PC-9 (cell line): Measurements from ENCODE around the gene NCS1. TPM values are rescaled to one million over a fixed set of nuclear protein-coding genes. Genes with fewer than 3 reads are reported as not detected.
A peak's percentile ranks its signal among the peaks of the same experiment; 100 is the strongest.

Experiments used
- BruUV-seq: library from RNA; stranded (reverse); fragments of 400-500 nt; replicated peaks from 2 replicates; lab custom pipeline; 2021; lab: Mats Ljungman, UMichigan
- CTCF ChIA-PET: fragments of 300-600 bp; sonication (Branson Sonifier 250); formaldehyde crosslinking; loops from one replicate; lab custom pipeline; 2022; ENCODE audit warnings: antibody characterized with exemption; lab: Charles Lee
- POLR2A ChIA-PET: fragments of 300-600 bp; sonication (Branson Sonifier 250); formaldehyde crosslinking; loops from one replicate; lab custom pipeline; 2022; ENCODE audit warnings: antibody characterized with exemption; ENCODE audit not compliant: unreplicated experiment; lab: Charles Lee
- DNase-seq, 2 experiments: peaks; one replicate each; pipeline versions ENCODE4 v3.0.0 to v3.0.0-alpha.2; 2015 to 2022; ENCODE audit warnings: mixed read lengths in 1 of 2
- H2AFZ ChIP-seq: fragments of 200-600 bp; sonication (generic); 2 replicates; pipeline ENCODE4 v1.8.1; 2017; ENCODE audit warnings: antibody characterized with exemption
- H3F3A ChIP-seq: fragments of 200-600 bp; sonication (generic); 2 replicates; pipeline ENCODE4 v1.8.1; 2017; ENCODE audit warnings: antibody characterized with exemption, mild to moderate bottlenecking, low read depth; ENCODE audit not compliant: insufficient read depth
- H3K27ac ChIP-seq: fragments of 200-600 bp; sonication (generic); 2 replicates; pipeline ENCODE4 v1.6.1; 2016; ENCODE audit warnings: mixed run types
- H3K27me3 ChIP-seq: fragments of 200-600 bp; sonication (generic); 2 replicates; pipeline ENCODE4 v1.6.1; 2016; ENCODE audit warnings: low read depth, mixed run types; ENCODE audit not compliant: insufficient read depth
- H3K36me3 ChIP-seq: fragments of 200-600 bp; sonication (generic); 2 replicates; pipeline ENCODE4 v1.6.1; 2016; ENCODE audit warnings: low read depth, mixed run types
- H3K4me1 ChIP-seq: fragments of 200-600 bp; sonication (generic); replicated peaks from 2 replicates; pipeline ENCODE4 v1.6.1; 2016; ENCODE audit warnings: mixed run types; ENCODE audit not compliant: insufficient read depth
- H3K4me2 ChIP-seq: fragments of 200-600 bp; sonication (generic); 2 replicates; pipeline ENCODE4 v1.6.1; 2017; ENCODE audit warnings: mixed run types
- H3K4me3 ChIP-seq: fragments of 200-600 bp; sonication (generic); 2 replicates; pipeline ENCODE4 v1.6.1; 2016; ENCODE audit warnings: mixed run types
- H3K79me2 ChIP-seq: fragments of 200-600 bp; sonication (generic); 2 replicates; pipeline ENCODE4 v1.6.1; 2017; ENCODE audit warnings: low read depth, mixed run types
- H3K9me2 ChIP-seq: fragments of 200-600 bp; sonication (generic); 2 replicates; pipeline ENCODE4 v1.8.1; 2017; ENCODE audit warnings: mild to moderate bottlenecking; ENCODE audit not compliant: insufficient read depth
- H3K9me3 ChIP-seq: fragments of 200-600 bp; sonication (generic); 2 replicates; pipeline ENCODE4 v1.8.1; 2016; ENCODE audit warnings: low read depth; ENCODE audit not compliant: insufficient read depth
- H4K20me1 ChIP-seq: fragments of 200-600 bp; sonication (generic); 2 replicates; pipeline ENCODE4 v1.8.1; 2017; ENCODE audit not compliant: insufficient read depth
- EZH2 ChIP-seq: fragments of 200-600 bp; sonication (generic); IDR thresholded peaks from 2 replicates; pipeline ENCODE4 v1.8.0; 2017; ENCODE audit warnings: antibody characterized with exemption, low read depth
- intact Hi-C: fragments of 100-400 bp; cut with micrococcal nuclease; formaldehyde crosslinking; loops from one replicate; pipeline ENCODE4 v1.10.0; 2022; ENCODE audit not compliant: unreplicated experiment
- total RNA-seq: library from RNA; stranded (reverse); gene quantifications from 2 replicates; pipeline ENCODE4 v1.2.3, GENCODE V29; 2021
- TF ChIP-seq, protein P1 (sequence below): fragments of 200-600 bp; sonication (generic); conservative IDR thresholded peaks from 2 replicates; pipeline ENCODE4 v1.6.1; 2017; ENCODE audit warnings: mixed run types, antibody characterized with exemption, mild to moderate bottlenecking, moderate library complexity

NCS1 gene
- total RNA-seq, 1 experiment from 2014 or later, result 59.2 TPM

DNA sequence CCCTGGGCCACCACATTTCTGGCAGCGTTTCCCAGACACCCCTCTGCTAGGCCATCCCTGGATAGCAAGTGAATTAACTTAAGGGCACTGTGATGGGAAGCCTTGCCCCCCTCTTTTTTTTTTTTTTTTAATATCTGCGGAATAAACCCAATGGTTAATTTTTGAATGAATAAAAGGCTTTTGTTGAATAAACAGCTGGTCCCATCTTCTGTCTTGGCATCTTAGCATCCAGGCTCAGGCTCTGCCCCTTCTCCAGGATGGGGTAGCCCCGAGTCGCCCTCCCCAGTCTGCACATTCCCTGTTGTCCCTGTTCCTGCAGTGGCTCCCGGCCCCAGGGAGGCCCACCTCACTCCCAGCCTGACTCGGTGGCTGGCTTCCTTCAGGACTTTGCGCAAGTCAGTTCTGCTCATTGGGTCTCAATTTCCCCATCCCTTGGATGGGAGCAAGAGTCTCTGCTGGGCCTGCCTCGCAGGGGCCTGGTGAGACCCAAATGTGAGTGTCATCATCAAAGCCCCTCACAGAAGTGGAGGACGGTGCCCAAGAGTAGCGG lies 64.3 kb downstream of the NCS1 start:
- Histone ChIP-seq H3K4me1 (no peaks in the 10 kb centered on the region), H3K4me2 (no peak overlapping the region), H3K36me3 (no peaks in the 10 kb centered on the region), H3K4me3 (no peak overlapping the region), H4K20me1 (no peaks in the 10 kb centered on the region), H3K79me2 (no peaks in the 10 kb centered on the region), H3K27me3 (no peaks in the 10 kb centered on the region), H3K9me2 (no peaks in the 10 kb centered on the region), H2AFZ (no peak overlapping the region), H3F3A (peaks cover 5% of the 10 kb centered on the region; the same call in 1 of the 2 replicates), H3K9me3 (no peaks in the 10 kb centered on the region), H3K27ac (no peak overlapping the region)
- intact Hi-C loops, result loop anchor here (1.0 kb wide), 1 partner anchor 129 kb away; no protein-coding TSS in a partner anchor
- BruUV-seq, result no TSS peak
- ChIA-PET CTCF (interaction anchor here (0.6 to 0.8 kb wide), 5 partner anchors 13 to 496 kb away, joined by 3 to 8 read pairs (median 3); no protein-coding TSS in a partner anchor), POLR2A (interaction anchor here (0.6 to 0.7 kb wide), 2 partner anchors 19 to 446 kb away, joined by 3 to 4 read pairs; no protein-coding TSS in a partner anchor)
- no peak for TF ChIP-seq EZH2
- TF ChIP-seq, protein P1, sequence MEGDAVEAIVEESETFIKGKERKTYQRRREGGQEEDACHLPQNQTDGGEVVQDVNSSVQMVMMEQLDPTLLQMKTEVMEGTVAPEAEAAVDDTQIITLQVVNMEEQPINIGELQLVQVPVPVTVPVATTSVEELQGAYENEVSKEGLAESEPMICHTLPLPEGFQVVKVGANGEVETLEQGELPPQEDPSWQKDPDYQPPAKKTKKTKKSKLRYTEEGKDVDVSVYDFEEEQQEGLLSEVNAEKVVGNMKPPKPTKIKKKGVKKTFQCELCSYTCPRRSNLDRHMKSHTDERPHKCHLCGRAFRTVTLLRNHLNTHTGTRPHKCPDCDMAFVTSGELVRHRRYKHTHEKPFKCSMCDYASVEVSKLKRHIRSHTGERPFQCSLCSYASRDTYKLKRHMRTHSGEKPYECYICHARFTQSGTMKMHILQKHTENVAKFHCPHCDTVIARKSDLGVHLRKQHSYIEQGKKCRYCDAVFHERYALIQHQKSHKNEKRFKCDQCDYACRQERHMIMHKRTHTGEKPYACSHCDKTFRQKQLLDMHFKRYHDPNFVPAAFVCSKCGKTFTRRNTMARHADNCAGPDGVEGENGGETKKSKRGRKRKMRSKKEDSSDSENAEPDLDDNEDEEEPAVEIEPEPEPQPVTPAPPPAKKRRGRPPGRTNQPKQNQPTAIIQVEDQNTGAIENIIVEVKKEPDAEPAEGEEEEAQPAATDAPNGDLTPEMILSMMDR, result peak; percentile 19; the same call in 1 of the 2 replicates
- DNase-seq, result no peak

DNA sequence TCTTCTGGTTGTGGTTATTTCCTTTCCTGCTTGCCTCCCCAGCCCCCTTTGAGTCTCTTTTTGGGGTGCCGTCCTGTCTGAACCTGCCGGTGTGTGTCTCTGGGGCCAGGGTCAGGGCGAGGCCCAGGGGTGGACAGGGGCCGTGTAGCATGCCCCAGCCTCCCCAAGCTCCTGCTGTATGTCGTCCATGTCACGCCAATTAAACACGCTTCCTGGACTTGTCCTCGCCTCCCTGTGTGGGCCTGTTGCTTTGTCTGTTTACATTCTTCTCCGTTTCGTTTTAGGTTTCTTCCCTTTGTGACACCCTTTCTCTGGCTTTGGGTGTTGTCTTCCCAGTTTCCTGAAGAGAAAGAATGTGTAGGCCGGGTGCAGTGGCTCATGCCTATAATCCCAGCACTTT lies 64.9 kb downstream of the NCS1 start:
- H3K4me1 ChIP-seq, result no peaks in the 10 kb centered on the region
- no peak for DNase-seq
- no peaks in the 10 kb centered on the region for H4K20me1 ChIP-seq
- TF ChIP-seq EZH2, result no peak
- TF ChIP-seq, protein P1, result no peak
- no peaks in the 10 kb centered on the region for H3K79me2 ChIP-seq
- no peaks in the 10 kb centered on the region for H3K27me3 ChIP-seq
- intact Hi-C loops, result no loop called here
- H3F3A ChIP-seq, result peaks cover 5% of the 10 kb centered on the region; the same call in 1 of the 2 replicates
- H3K27ac ChIP-seq, result no peak overlapping the region
- ChIA-PET CTCF (interaction anchor here (0.6 to 0.7 kb wide), 2 partner anchors 103 to 495 kb away, joined by 3 to 8 read pairs; no protein-coding TSS in a partner anchor), POLR2A (no interaction called here)
- BruUV-seq, result no TSS peak
- no peak overlapping the region for H3K4me2 ChIP-seq
- no peaks in the 10 kb centered on the region for H3K9me2 ChIP-seq
- no peak overlapping the region for H2AFZ ChIP-seq
- H3K4me3 ChIP-seq, result no peak overlapping the region
- no peaks in the 10 kb centered on the region for H3K9me3 ChIP-seq
- no peaks in the 10 kb centered on the region for H3K36me3 ChIP-seq

DNA sequence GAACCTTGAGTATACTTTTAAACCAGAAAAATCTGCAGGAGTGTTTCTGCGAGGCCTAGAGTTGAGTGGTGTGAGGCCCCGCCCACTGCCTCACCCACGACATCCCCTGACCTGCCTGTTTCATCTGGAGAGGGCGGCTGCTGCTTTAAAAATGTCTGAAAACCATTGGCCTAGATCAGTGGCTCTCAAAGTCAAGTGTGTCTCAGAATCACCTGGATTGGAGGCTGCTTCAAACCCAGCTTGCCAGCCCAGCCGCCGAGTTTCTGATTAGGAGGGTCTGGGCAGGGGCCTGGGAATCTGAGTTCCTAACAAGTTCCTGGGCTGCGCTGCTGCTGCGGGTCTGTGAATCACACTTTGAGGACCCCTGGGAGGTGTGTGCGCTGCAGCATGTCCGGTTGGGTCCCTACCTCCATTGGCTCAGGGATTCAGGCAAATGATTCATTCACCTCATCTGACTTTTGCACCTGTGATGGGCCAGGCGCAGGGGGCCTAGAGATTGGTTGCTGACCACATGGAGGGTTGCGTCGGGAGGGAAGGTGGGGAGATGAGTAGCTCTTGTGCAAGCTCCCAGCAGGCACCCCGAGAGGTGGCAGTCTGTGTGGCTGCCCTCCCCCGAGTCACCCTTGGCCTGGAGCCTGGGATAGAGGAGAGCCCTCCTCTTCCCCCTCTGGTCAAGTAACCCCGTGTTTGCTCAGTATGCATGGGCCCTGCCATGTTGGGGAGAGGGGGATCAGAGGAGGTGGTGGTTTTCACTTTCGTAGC lies 65.7 kb downstream of the NCS1 start:
- intact Hi-C loops, result no loop called here

More for the DNA sequence above, 65.7 kb downstream of the NCS1 start:
- peaks cover 5% of the 10 kb centered on the region; the same call in 1 of the 2 replicates for H3F3A ChIP-seq
- H3K4me3 ChIP-seq, result no peak overlapping the region
- TF ChIP-seq, protein P1, result no peak
- TF ChIP-seq EZH2, result no peak
- no TSS peak for BruUV-seq
- no peaks in the 10 kb centered on the region for H3K9me3 ChIP-seq
- H4K20me1 ChIP-seq, result no peaks in the 10 kb centered on the region
- CTCF ChIA-PET, result no interaction called here
- DNase-seq, result no peak
- H2AFZ ChIP-seq, result no peak overlapping the region
- H3K9me2 ChIP-seq, result no peaks in the 10 kb centered on the region
- H3K27me3 ChIP-seq, result no peaks in the 10 kb centered on the region
- H3K4me1 ChIP-seq, result no peaks in the 10 kb centered on the region
- POLR2A ChIA-PET, result no interaction called here
- no peak overlapping the region for H3K4me2 ChIP-seq
- no peaks in the 10 kb centered on the region for H3K36me3 ChIP-seq
- no peak overlapping the region for H3K27ac ChIP-seq
- H3K79me2 ChIP-seq, result no peaks in the 10 kb centered on the region
